Lung (tissue), 12 donors: ENCODE data around the gene NPAS3. TPM values are rescaled to one million over a fixed set of nuclear protein-coding genes. Genes with fewer than 3 reads are reported as not detected.

ENCODE experiments used
- ATAC-seq: fragments of 200-7000 bp; cut with Tn5 transposase; one replicate; pipeline ENCODE4 v1.9.1; 2020; ENCODE audit warnings: moderate number of reproducible peaks; ENCODE audit not compliant: insufficient read depth, low FRiP score
- DNase-seq, 3 donors: peaks; one replicate each; pipeline ENCODE4 v3.0.0-alpha.2; 2013 to 2017
- H3K27ac ChIP-seq, 2 donors: one replicate each; pipeline ENCODE4 v1.5.1; 2013; ENCODE audit warnings: mild to moderate bottlenecking in 2 of 2, moderate library complexity in 2 of 2, control low read depth in 1 of 2, inconsistent platforms in 1 of 2, low read depth in 1 of 2, low read length in 1 of 2
- H3K27me3 ChIP-seq, 3 donors: one replicate each; pipeline ENCODE4 v1.5.1; 2013; ENCODE audit warnings: low read length in 2 of 3; ENCODE audit not compliant: control insufficient read depth in 3 of 3, insufficient read depth in 3 of 3
- H3K36me3 ChIP-seq, 4 donors: one replicate each; pipeline ENCODE4 v1.5.1; 2013; ENCODE audit warnings: low read length in 4 of 4, mild to moderate bottlenecking in 1 of 4, moderate library complexity in 1 of 4; ENCODE audit not compliant: control insufficient read depth in 4 of 4, insufficient read depth in 4 of 4
- H3K4me1 ChIP-seq, 5 donors: one replicate each; pipeline ENCODE4 v1.5.1; 2013; ENCODE audit warnings: low read length in 5 of 5, mild to moderate bottlenecking in 2 of 5, moderate library complexity in 1 of 5; ENCODE audit not compliant: control insufficient read depth in 5 of 5, insufficient read depth in 5 of 5
- H3K4me3 ChIP-seq: one replicate; pipeline ENCODE4 v1.5.1; 2013; ENCODE audit warnings: mild to moderate bottlenecking, control low read depth, moderate library complexity
- H3K9ac ChIP-seq, 2 donors: one replicate each; pipeline ENCODE4 v1.5.1; 2013; ENCODE audit warnings: low read length in 2 of 2, control low read depth in 1 of 2; ENCODE audit not compliant: insufficient read depth in 1 of 2
- H3K9me3 ChIP-seq, 4 donors: one replicate each; pipeline ENCODE4 v1.5.1; 2013; ENCODE audit warnings: low read length in 3 of 4, mild to moderate bottlenecking in 1 of 4, moderate library complexity in 1 of 4; ENCODE audit not compliant: control insufficient read depth in 4 of 4, insufficient read depth in 3 of 4
- CTCF ChIP-seq: IDR thresholded peaks from 2 replicates; pipeline ENCODE4 v1.5.1; 2012; ENCODE audit warnings: mild to moderate bottlenecking; ENCODE audit errors: control extremely low read depth, extremely low read depth
- WGBS, 2 donors: extraction: QIAGEN DNeasy Blood & Tissue Kit; methylation state at CpG; one replicate each; pipeline ENCODE4 v1.1.7; 2013; 5-methylcytosine and 5-hydroxymethylcytosine counted together
- polyA plus RNA-seq, 2 donors: library from polyadenylated mRNA; stranded (reverse); fragments of 200-250 nt; gene quantifications; one replicate each; pipeline ENCODE4 v1.2.1, GENCODE V29; 2013
- total RNA-seq, 2 donors: library from RNA; depleted of rRNA in 1 of 2; stranded (reverse); fragments of >200 nt in 1 of 2; gene quantifications; one replicate each; pipeline ENCODE4 v1.2.1, GENCODE V29; 2014 to 2021
- donor health status: control.
- donor health status: control.
- donor health status: Bipolar disorder and iron deficiency.
- donor health status: healthy.
- donor health status: DM: yes; HTN: yes; CAD: no.

NPAS3 gene
- total and polyA plus RNA-seq, 4 donors, result 0.13 to 0.48 (median 0.33) TPM

- H3K9ac ChIP-seq, result no peak overlapping the region
- H3K4me3 ChIP-seq, result no peak overlapping the region
- no peak for DNase-seq
- ATAC-seq, result no peak
- no peak for TF ChIP-seq CTCF
- 89% methylated on average over 4 of the region's 4 CpGs for WGBS, 2 donors
- peaks cover 0 to 2% (median 0%) of the 10 kb centered on the region in 3 donors for H3K27me3 ChIP-seq
- H3K36me3 ChIP-seq, result no peaks in the 10 kb centered on the region
- H3K27ac ChIP-seq, result no peak overlapping the region
- no peaks in the 10 kb centered on the region for H3K9me3 ChIP-seq
- H3K4me1 ChIP-seq, result no peaks in the 10 kb centered on the region
These were observed 437.1 kb downstream of the NPAS3 start for GRCh38 chr14:33375786-33376185.

- ATAC-seq (no peak), DNase-seq (no peak)
- Histone ChIP-seq H3K27ac (no peak overlapping the region), H3K9ac (no peak overlapping the region), H3K4me1 (no peaks in the 10 kb centered on the region), H3K4me3 (no peak overlapping the region), H3K9me3 (no peaks in the 10 kb centered on the region), H3K36me3 (no peaks in the 10 kb centered on the region), H3K27me3 (peaks cover 0 to 2% (median 0%) of the 10 kb centered on the region in 3 donors)
- WGBS, 2 donors, result 54 to 66% methylated on average over 3 of the region's 3 CpGs
- TF ChIP-seq CTCF, result no peak
These were observed 437.8 kb downstream of the NPAS3 start for GRCh38 chr14:33376510-33376909.

GRCh38 chr14:33377596-33378390 is 439.1 kb downstream of the NPAS3 start:
- Histone ChIP-seq H3K9ac (no peak overlapping the region), H3K36me3 (no peaks in the 10 kb centered on the region), H3K4me3 (no peak overlapping the region), H3K27ac (no peak overlapping the region), H3K27me3 (peaks cover 0 to 2% (median 0%) of the 10 kb centered on the region in 3 donors), H3K4me1 (no peaks in the 10 kb centered on the region), H3K9me3 (no peaks in the 10 kb centered on the region)
- WGBS, 2 donors, result 47 to 68% methylated on average over 2 of the region's 2 CpGs
- ATAC-seq, result peak; percentile 47
- no peak for TF ChIP-seq CTCF
- DNase-seq, result peak in 2 of 3 donors; percentile 19 to 67
